Kidney (tissue), 14 donors: Measurements from ENCODE around the gene RNF126. TPM values are rescaled to one million over a fixed set of nuclear protein-coding genes. Genes with fewer than 3 reads are reported as not detected.

Experiments used
- DNase-seq, 5 donors: peaks; one replicate each; pipeline ENCODE4 v3.0.0-alpha.2; 2013 to 2020
- FAIRE-seq: peaks from 2 replicates; lab custom pipeline; 2012; peaks lifted over from hg19 to GRCh38; lab: Jason Lieb, UNC
- H3K27ac ChIP-seq, 2 donors: one replicate each; pipeline ENCODE4 v1.7.0; 2013; ENCODE audit warnings: low read depth in 2 of 2, low read length in 2 of 2, inconsistent platforms in 1 of 2
- H3K27me3 ChIP-seq: one replicate; pipeline ENCODE4 v1.7.1; 2013; ENCODE audit warnings: low read length, inconsistent platforms; ENCODE audit not compliant: control insufficient read depth, insufficient read depth
- H3K36me3 ChIP-seq, 3 donors: one replicate each; pipeline versions ENCODE4 v1.7.0 to v1.7.1; 2013; ENCODE audit warnings: low read length in 3 of 3, control low read depth in 1 of 3, inconsistent platforms in 1 of 3; ENCODE audit not compliant: insufficient read depth in 3 of 3, control insufficient read depth in 2 of 3
- H3K4me1 ChIP-seq, 3 donors: one replicate each; pipeline versions ENCODE4 v1.7.0 to v1.7.1; 2013; ENCODE audit warnings: low read length in 3 of 3, inconsistent platforms in 1 of 3, low read depth in 1 of 3; ENCODE audit not compliant: control insufficient read depth in 2 of 3, insufficient read depth in 2 of 3
- H3K4me3 ChIP-seq, 3 donors: one replicate each; pipeline versions ENCODE4 v1.7.0 to v1.8.1; 2013; ENCODE audit warnings: low read length in 3 of 3, control low read depth in 1 of 3, inconsistent platforms in 1 of 3
- H3K9ac ChIP-seq, 3 donors: one replicate each; pipeline versions ENCODE4 v1.7.0 to v1.7.1; 2013; ENCODE audit warnings: low read length in 3 of 3, control low read depth in 1 of 3, inconsistent platforms in 1 of 3
- H3K9me3 ChIP-seq, 3 donors: one replicate each; pipeline versions ENCODE4 v1.7.0 to v1.7.1; 2013; ENCODE audit warnings: low read length in 3 of 3, control low read depth in 1 of 3, inconsistent platforms in 1 of 3; ENCODE audit not compliant: control insufficient read depth in 2 of 3, insufficient read depth in 1 of 3
- CTCF ChIP-seq: IDR thresholded peaks from 3 replicates; pipeline ENCODE4 v1.5.1; 2012; ENCODE audit warnings: mild to moderate bottlenecking, moderate library complexity, borderline replicate concordance; ENCODE audit not compliant: insufficient read depth; ENCODE audit errors: extremely low read depth
- intact Hi-C: fragments of 100-400 bp; cut with DNase I; formaldehyde crosslinking; loops from one replicate; pipeline ENCODE4 v1.11.1; 2022
- polyA plus RNA-seq: library from polyadenylated mRNA; stranded (reverse); fragments of 350-450 nt; fragmentation: Illumina TruSeq; extraction: RNeasy Lipid Tissue Mini Kit (QIAGEN cat#74804); gene quantifications from one replicate; pipeline ENCODE4 v1.2.3, GENCODE V29; 2014; ENCODE audit warnings: low read depth, low replicate concordance; ENCODE audit not compliant: insufficient read depth
- total RNA-seq: library from RNA; stranded (reverse); fragmentation: NEBNext Ultra II Directional; extraction: Animal tissue kit (Norgen Biotek cat#: 25700); gene quantifications from one replicate; pipeline ENCODE4 v1.2.1, GENCODE V29; 2021
- donor health status: control.
- donor health status: control.
- donor health status: control.
- donor health status: control.
- donor health status: control.
- donor health status: DM: yes; HTN: yes; CAD: no.
- donor health status: Normal renal cell carcinoma (clear cell type).

The RNF126 gene
- total and polyA plus RNA-seq, 2 donors from 2014 or later, result 33.3 to 38.0 TPM

DNA sequence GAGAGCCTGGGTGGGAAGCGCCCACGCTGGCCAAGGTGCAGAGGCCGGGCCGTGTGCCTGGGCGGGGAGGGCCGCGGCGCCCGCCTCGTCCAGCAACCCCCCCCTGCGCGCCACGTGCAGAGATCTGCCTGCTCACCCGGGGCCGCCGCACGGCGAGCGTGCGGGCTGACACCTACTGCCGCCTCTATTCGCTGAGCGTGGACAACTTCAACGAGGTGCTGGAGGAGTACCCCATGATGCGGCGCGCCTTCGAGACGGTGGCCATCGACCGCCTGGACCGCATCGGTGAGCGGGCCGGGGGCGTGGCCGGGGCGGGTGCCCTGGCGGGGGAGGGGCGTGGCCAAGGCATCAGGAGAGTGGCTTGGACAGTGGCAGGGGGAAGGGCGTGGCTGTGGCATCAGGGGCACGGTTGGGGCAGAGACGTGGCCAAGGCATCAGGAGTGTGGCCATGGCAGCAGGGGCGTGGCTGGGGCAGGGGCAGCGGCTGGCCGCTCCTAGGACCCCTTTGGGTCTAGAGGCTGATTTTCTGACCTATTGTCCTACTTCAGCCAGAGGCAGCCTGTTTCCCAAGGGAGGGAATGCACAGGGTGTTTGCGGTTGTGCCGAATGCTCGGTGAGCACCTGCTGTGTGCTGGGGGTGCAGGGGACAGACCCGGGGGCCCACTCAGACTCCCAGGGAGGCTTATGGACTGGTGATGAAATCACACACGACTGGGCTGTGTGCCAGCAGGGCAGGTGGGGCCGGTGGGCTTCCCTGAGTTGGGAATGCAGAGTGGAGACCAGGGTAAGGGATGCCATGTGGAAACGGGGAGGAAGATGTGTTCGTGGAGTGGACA is 49.1 kb downstream of the RNF126 start:
- H3K9me3 ChIP-seq, result no peaks in the 10 kb centered on the region
- H3K4me3 ChIP-seq, result no peak overlapping the region
- H3K9ac ChIP-seq, result no peak overlapping the region
- no peak for TF ChIP-seq CTCF
- intact Hi-C loops, result no loop called here
- no peaks in the 10 kb centered on the region for H3K4me1 ChIP-seq
- DNase-seq (no peak), FAIRE-seq (no peak)
- no peaks in the 10 kb centered on the region for H3K27me3 ChIP-seq
- H3K27ac ChIP-seq, result no peak overlapping the region
- H3K36me3 ChIP-seq, result no peaks in the 10 kb centered on the region

- no peaks in the 10 kb centered on the region for H3K36me3 ChIP-seq
- no peak for FAIRE-seq
These were observed 50.1 kb downstream of the RNF126 start for GRCh38 chr19:612941-613340.

DNA sequence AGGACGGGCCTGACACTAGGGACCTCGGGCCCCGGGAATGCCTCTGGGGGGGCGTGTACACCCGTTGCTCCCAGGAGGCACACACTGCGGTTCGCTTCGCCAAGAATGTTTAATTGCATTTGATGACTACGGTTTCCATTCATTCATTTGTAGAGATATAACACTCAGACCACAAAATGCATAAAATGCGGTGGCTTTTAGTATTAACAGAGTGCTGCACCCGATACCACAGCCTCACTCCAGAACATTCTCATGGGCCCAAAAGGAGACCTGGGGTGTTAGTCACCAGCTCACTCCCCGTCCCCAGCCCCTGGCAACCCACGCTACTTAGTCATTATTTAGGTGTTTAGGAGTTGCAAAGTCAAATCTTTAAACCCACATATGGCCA is 51.5 kb downstream of the RNF126 start:
- Histone ChIP-seq H3K27ac (no peak overlapping the region), H3K27me3 (no peaks in the 10 kb centered on the region), H3K9ac (no peak overlapping the region), H3K4me1 (no peaks in the 10 kb centered on the region), H3K4me3 (no peak overlapping the region), H3K9me3 (no peaks in the 10 kb centered on the region), H3K36me3 (no peaks in the 10 kb centered on the region)
- no peak for TF ChIP-seq CTCF
- intact Hi-C loops, result no loop called here
- DNase-seq (no peak), FAIRE-seq (no peak)

More at GRCh38 chr19:612941-613340, 50.1 kb downstream of the RNF126 start:
- Histone ChIP-seq H3K4me3 (no peak overlapping the region), H3K27me3 (no peaks in the 10 kb centered on the region), H3K9me3 (no peaks in the 10 kb centered on the region), H3K27ac (no peak overlapping the region), H3K4me1 (no peaks in the 10 kb centered on the region), H3K9ac (no peak overlapping the region)
- DNase-seq, result peak in 1 of 5 donors; percentile 66
- intact Hi-C loops, result no loop called here
- no peak for TF ChIP-seq CTCF
